K562 (cell line): ENCODE measurements around the gene B4GALT7.

Experiments
- KDM4B ChIP-seq, 2 experiments: fragments of 450-650 bp in 1 of 2; sonication (generic) in 1 of 2; IDR thresholded peaks; 2 replicates each; pipeline ENCODE4 v1.6.1; 2016 to 2017; ENCODE audit warnings: borderline replicate concordance in 2 of 2, antibody characterized with exemption in 1 of 2, low read depth in 1 of 2, mild to moderate bottlenecking in 1 of 2
- POLR2AphosphoS5 ChIP-seq: IDR thresholded peaks from 2 replicates; pipeline ENCODE4 v1.6.1; 2011; ENCODE audit warnings: mild to moderate bottlenecking, low read depth, low read length, moderate library complexity; ENCODE audit not compliant: control insufficient read depth, insufficient read depth
- SP1 ChIP-seq: sonication (generic); formaldehyde crosslinking; IDR thresholded peaks from 2 replicates; pipeline ENCODE4 v1.8.1; 2022; ENCODE audit warnings: mild to moderate bottlenecking, missing genetic modification reagents

GRCh38 chr5:177595991-177596774 is 3.7 kb upstream of the B4GALT7 start:
- TF ChIP-seq POLR2AphosphoS5 (peak; percentile 35), SP1 (CRISPR knock-in tag) (no peak), KDM4B (IDR thresholded peaks at IDR 0.05; ENCODE audit: borderline replicate concordance in 2 of 2, low read depth in 1 of 2) (no peak)
